Coronary artery (tissue), 2 donors: Measurements from ENCODE around the gene MROH9.
A peak's percentile ranks its signal among the peaks of the same experiment; 100 is the strongest.
"Not testable (repeated sequence)": the region's sequence is repeated elsewhere in the genome, so short reads cannot be mapped to it uniquely, and the experiment has no call there.

Source experiments
- DNase-seq: peaks from one replicate; pipeline ENCODE4 v3.0.0-alpha.2; 2017; ENCODE audit warnings: low spot score
- H3K27ac ChIP-seq, 2 donors: fragments of 200-600 bp; sonication (generic); one replicate each; pipeline ENCODE4 v1.5.1; 2016 to 2019
- H3K4me3 ChIP-seq: fragments of 200-600 bp; sonication (generic); 2 replicates; pipeline ENCODE4 v1.5.1; 2016; ENCODE audit warnings: mild to moderate bottlenecking, moderate library complexity
- TF ChIP-seq, protein P1 (sequence below): fragments of 200-600 bp; sonication (generic); IDR thresholded peaks from one replicate; pipeline ENCODE4 v1.5.1; 2019; ENCODE audit warnings: antibody characterized with exemption

Gene MROH9

DNA sequence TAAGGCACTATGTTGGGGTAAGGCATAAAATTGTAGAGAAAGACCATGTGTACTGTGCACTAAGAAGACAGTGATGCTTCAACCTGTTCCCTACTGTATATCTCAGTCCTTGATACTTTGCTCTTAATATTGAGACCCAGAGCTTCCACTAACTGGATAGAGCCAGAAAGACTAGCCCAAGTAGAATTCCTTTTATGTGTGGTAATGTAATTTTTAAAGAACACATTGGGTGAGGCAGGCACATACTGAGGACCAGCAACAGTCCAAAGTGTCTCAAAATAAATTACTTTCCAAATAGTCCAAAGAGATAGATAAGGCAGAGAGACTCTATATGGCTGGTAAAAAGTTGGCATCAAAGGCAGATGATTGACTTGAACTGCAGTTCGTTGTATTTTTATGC is 31.4 kb upstream of the MROH9 start:
- H3K27ac ChIP-seq: peak overlapping the region; percentile 40 to 60
- no peak overlapping the region for H3K4me3 ChIP-seq
- TF ChIP-seq, protein P1, sequence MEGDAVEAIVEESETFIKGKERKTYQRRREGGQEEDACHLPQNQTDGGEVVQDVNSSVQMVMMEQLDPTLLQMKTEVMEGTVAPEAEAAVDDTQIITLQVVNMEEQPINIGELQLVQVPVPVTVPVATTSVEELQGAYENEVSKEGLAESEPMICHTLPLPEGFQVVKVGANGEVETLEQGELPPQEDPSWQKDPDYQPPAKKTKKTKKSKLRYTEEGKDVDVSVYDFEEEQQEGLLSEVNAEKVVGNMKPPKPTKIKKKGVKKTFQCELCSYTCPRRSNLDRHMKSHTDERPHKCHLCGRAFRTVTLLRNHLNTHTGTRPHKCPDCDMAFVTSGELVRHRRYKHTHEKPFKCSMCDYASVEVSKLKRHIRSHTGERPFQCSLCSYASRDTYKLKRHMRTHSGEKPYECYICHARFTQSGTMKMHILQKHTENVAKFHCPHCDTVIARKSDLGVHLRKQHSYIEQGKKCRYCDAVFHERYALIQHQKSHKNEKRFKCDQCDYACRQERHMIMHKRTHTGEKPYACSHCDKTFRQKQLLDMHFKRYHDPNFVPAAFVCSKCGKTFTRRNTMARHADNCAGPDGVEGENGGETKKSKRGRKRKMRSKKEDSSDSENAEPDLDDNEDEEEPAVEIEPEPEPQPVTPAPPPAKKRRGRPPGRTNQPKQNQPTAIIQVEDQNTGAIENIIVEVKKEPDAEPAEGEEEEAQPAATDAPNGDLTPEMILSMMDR: no peak
- no peak for DNase-seq

DNA sequence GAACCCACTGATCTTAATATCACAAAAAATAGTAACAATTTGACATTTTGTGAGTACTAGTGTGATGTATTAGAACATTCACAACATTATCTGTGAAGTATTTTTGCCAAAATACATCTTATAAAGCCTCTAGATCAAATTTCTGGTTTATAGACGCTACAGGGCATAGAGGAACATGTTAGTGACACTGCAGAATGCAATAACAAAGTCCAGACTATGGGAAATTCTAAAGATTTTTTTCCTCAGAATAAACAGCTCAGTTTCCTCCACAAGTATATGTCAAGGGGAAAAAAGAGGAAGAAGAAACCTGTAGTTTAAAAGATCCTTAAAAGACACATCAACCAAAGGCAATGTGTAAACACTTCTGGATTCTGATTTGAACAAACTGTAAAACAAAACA is 26.4 kb upstream of the MROH9 start:
- DNase-seq: no peak
- TF ChIP-seq, protein P1: no peak
- Histone ChIP-seq H3K27ac (no peak overlapping the region), H3K4me3 (no peak overlapping the region)

DNA sequence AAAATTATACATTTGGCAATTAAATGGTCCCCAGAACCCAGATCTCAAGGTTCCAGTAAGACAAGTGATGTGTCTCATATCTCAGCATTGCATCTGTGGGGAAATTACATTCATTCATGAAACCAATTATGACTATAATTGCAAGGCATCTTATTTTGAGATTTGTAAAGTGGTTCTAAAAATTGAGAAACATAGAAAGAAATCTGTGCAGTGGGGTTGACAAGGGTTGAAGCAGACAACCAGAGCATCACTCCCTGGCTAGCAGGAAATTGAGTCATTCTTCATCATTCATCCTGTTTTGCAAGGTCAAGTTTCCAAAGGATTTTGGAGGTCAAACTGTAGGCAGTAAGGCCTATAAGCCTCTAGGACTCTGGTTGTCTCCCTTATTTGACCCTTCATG is 25.1 kb upstream of the MROH9 start:
- H3K27ac ChIP-seq: no peak overlapping the region
- no peak for DNase-seq
- no peak overlapping the region for H3K4me3 ChIP-seq
- TF ChIP-seq, protein P1: no peak

DNA sequence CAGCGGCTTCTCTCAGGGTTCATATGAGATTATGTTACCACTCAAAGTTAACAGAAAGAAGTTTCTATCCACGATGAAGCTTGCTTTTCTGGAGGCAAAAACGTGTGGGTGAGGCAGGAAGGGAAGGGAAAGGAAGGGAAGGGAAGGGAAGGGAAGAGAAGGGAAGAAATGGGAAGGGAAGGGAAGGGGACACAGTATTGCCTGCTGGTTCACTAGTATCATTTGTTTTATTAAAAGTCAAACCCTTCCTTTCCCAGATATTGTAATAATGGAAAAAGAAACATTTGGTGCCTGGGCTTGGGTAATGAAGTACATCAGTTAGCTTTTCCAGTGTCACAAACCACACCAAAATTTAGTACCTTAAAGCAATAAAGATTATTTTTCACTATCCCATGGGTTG is 18.0 kb upstream of the MROH9 start:
- TF ChIP-seq, protein P1: no peak
- Histone ChIP-seq H3K27ac (no peak overlapping the region), H3K4me3 (no peak overlapping the region)
- DNase-seq: no peak

DNA sequence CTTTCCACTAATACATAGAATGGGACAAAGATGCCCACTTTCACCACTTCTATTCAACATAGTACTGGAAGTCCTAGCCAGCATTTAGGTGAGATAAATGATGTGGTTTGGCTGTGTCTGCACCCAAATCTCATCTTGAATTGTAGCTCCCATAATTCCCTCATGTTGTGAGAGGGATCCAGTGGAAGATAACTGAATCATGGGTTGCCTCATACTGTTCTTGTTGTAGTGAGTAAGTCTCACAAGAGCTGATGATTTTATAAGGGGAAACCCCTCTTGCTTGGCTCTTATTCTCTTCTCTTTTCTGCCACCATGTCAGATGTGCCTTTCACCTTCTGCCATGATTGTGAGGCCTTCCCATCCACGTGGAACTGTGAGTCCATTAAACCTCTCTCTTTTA is 10.7 kb upstream of the MROH9 start:
- not testable (repeated sequence) for H3K27ac ChIP-seq, DNase-seq, H3K4me3 ChIP-seq

DNA sequence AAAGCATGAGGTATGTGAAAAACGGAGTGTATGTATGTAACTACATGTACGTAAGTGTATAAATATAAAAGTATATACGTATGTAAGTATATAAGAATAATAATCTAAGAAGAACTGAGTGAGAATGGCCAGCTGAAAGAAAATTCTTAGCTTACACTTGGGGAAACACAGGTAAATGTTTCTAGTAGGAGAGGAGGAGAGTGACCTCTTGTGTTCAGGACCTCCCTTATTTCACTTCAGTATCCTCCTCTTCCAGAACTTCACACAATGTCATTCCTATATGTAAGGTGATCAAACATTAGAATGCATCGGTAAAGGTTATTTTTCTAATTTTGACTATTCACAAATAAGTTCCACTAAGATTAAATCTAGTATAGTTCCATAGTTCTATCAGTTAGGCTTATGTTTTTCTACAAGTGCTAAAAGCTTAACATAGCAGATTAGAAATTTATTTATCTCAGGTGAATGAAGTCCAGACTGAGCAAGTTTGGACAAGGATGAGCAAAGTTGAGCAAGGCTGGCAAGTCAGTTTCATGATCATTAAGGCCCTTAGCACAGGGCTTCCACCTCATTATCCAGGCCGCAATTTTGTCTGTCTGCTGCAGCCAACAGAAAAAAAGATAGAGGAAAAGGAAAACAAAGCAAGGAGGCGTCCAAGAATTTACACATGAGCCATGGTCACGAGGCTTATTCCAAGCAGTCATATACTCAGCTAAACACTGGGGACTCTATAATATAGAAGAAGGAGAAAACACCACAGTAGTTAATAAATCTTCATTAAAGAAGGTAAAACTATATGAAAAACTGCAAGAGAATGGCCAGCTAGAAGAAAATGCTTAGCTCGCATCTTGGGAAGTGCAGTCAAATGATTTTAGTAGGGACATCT is 7.1 kb upstream of the MROH9 start:
- no peak for DNase-seq
- Histone ChIP-seq H3K27ac (no peak overlapping the region), H3K4me3 (no peak overlapping the region)
- TF ChIP-seq, protein P1: no peak

DNA sequence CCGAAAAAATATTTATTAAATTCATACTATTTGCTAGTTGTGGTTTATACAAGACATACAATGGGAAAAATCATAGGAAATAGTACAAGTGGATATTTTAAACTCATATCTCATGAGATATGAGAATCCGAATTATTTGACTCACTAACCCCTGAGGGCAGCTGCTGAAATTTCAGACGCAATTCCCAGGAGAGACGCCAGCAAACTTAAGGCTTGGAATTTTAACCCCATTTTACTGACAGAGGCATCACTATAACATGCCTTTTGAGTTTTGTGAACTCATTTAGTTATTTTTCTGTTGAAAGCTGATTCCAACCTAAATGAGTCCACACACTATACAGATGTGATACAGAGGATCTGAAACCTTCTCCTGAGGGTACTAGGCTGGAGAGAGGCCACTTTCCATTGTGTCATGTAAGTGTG is 5.9 kb upstream of the MROH9 start:
- peak overlapping the region; percentile 44 for H3K4me3 ChIP-seq
- no peak for DNase-seq
- peak overlapping the region; percentile 17 to 83 for H3K27ac ChIP-seq
- TF ChIP-seq, protein P1: no peak
